HG03175 (cell line): Measurements from ENCODE around the gene NEFH.
"Not testable (repeated sequence)": the region's sequence is repeated elsewhere in the genome, so short reads cannot be mapped to it uniquely, and the experiment has no call there.

Experiments used
- ATAC-seq: cut with Tn5 transposase; IDR thresholded peaks from one replicate; pipeline ENCODE4 v1.9.1; 2021; ENCODE audit warnings: mild to moderate bottlenecking, moderate library complexity; ENCODE audit not compliant: unreplicated experiment

The NEFH gene

GRCh38 chr22:29479417-29480261 lies at the start of gene NEFH:
NEFH (plus strand) TSS chr22:29480218; CDS start chr22:29480263, 45 bp downstream.
- ATAC-seq = no peak

GRCh38 chr22:29431986-29432385 lies 48.0 kb upstream of the NEFH start:
- ATAC-seq = no peak

GRCh38 chr22:29433856-29434255 lies 46.2 kb upstream of the NEFH start:
- no peak for ATAC-seq

GRCh38 chr22:29434288-29434687 lies 45.7 kb upstream of the NEFH start:
- ATAC-seq = no peak

GRCh38 chr22:29435236-29436136 lies 44.5 kb upstream of the NEFH start:
- no peak for ATAC-seq

GRCh38 chr22:29438283-29438682 lies 41.7 kb upstream of the NEFH start, which contains the start of gene RFPL1:
RFPL1 (plus strand) TSS chr22:29438583.
- not testable (repeated sequence) for ATAC-seq

- ATAC-seq = no peak
These were observed 37.0 kb upstream of the NEFH start for GRCh38 chr22:29442976-29443375.

GRCh38 chr22:29443452-29443851 lies 36.6 kb upstream of the NEFH start:
- ATAC-seq = no peak

- ATAC-seq = no peak
These were observed 35.9 kb upstream of the NEFH start for GRCh38 chr22:29443861-29444792.

- no peak for ATAC-seq
These were observed 34.5 kb upstream of the NEFH start for GRCh38 chr22:29445508-29445907.

- no peak for ATAC-seq
These were observed 32.1 kb upstream of the NEFH start for GRCh38 chr22:29447906-29448305.

- ATAC-seq = no peak
These were observed 30.6 kb upstream of the NEFH start for GRCh38 chr22:29449296-29449875.

- ATAC-seq = no peak
These were observed 29.8 kb upstream of the NEFH start for GRCh38 chr22:29450222-29450621.

GRCh38 chr22:29451863-29452262 lies 28.2 kb upstream of the NEFH start:
- no peak for ATAC-seq

GRCh38 chr22:29454276-29454675 lies 25.7 kb upstream of the NEFH start:
- no peak for ATAC-seq

- no peak for ATAC-seq
These were observed 23.8 kb upstream of the NEFH start for GRCh38 chr22:29456211-29456671.

- no peak for ATAC-seq
These were observed 22.3 kb upstream of the NEFH start for GRCh38 chr22:29457730-29458129.

- no peak for ATAC-seq
These were observed 21.5 kb upstream of the NEFH start for GRCh38 chr22:29458551-29458950.

GRCh38 chr22:29459773-29460172 lies 20.2 kb upstream of the NEFH start:
- ATAC-seq = no peak

- no peak for ATAC-seq
These were observed 18.8 kb upstream of the NEFH start for GRCh38 chr22:29461263-29461662.
